ENCODE results near the gene NPPB.

NPPB gene

DNA sequence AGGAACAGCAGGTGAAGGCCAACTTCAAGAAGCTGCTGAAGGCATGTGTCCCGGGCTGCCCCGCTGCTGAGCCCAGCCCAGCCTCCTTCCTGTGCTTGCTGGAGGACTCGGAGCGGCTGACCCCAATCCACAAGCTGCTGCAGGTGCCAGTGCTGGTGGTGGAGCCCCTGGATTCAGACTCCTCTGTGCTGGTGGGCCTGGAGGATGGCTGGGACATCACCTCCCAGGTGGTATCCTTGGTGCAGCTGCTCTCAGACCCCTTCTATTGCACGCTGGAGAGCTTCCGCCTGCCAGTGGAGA, 20.1 kb upstream of the NPPB start:
- DNase-seq (ENCODE audit: low read depth), result no peak
- TF ChIP-seq MYC (IDR thresholded peaks at IDR 0.05; ENCODE audit: low read depth, low read length), result no peak
- TF ChIP-seq, protein P1, sequence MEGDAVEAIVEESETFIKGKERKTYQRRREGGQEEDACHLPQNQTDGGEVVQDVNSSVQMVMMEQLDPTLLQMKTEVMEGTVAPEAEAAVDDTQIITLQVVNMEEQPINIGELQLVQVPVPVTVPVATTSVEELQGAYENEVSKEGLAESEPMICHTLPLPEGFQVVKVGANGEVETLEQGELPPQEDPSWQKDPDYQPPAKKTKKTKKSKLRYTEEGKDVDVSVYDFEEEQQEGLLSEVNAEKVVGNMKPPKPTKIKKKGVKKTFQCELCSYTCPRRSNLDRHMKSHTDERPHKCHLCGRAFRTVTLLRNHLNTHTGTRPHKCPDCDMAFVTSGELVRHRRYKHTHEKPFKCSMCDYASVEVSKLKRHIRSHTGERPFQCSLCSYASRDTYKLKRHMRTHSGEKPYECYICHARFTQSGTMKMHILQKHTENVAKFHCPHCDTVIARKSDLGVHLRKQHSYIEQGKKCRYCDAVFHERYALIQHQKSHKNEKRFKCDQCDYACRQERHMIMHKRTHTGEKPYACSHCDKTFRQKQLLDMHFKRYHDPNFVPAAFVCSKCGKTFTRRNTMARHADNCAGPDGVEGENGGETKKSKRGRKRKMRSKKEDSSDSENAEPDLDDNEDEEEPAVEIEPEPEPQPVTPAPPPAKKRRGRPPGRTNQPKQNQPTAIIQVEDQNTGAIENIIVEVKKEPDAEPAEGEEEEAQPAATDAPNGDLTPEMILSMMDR (IDR thresholded peaks at IDR 0.05; ENCODE audit: low read depth, low read length), result no peak
- TF ChIP-seq, protein P2, sequence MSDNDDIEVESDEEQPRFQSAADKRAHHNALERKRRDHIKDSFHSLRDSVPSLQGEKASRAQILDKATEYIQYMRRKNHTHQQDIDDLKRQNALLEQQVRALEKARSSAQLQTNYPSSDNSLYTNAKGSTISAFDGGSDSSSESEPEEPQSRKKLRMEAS (IDR thresholded peaks at IDR 0.05; ENCODE audit: low read depth, low read length), result no peak
- TF ChIP-seq POLR2A (IDR thresholded peaks at IDR 0.05; ENCODE audit: extremely low read depth, insufficient read length), result no peak
- H3K4me3 ChIP-seq (ENCODE audit: low read depth, low read length), result no peak overlapping the region

DNA sequence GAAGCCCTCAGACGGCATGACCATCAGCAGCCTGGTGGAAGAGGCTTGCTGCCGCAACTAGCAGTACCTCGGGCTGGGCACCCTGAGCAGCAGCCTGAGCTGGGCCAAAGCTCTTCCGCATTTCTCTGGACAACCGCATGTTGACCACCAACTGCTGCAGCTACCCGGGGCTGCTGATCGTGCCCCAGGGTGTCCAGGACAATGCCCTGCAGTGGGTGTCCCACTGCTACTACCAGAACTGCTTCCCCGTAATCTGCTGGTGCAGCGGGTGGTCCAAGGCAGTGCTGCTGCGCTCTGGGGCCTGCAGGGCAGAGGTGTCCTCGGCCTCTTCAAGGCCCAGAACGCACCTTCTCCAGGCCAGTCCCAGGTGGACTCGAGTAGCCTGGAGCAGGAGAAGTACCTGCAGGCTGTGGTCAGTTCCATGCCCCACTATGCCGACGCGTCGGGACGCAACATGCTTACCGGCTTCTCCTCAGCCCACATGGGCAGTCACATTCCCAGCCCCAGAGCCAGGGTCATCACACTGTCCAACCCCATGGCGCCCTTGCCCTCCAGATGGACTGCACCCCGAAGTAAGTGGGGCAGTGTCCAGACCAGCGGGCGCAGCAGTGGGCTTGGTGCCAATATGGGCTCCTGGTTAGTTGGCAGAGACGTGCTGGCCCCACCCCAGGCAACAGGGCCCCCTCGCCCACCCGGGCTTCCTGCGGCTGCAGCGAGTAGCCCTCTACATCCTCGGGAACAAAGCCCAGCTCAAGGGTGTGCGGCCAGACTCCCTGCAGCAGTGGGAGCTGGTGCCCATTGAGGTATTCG, 19.5 kb upstream of the NPPB start:
- no peak overlapping the region for H3K4me3 ChIP-seq (ENCODE audit: low read depth, low read length)
- no peak for DNase-seq (ENCODE audit: low read depth)
- no peak for TF ChIP-seq POLR2A (IDR thresholded peaks at IDR 0.05; ENCODE audit: extremely low read depth, insufficient read length)

DNA sequence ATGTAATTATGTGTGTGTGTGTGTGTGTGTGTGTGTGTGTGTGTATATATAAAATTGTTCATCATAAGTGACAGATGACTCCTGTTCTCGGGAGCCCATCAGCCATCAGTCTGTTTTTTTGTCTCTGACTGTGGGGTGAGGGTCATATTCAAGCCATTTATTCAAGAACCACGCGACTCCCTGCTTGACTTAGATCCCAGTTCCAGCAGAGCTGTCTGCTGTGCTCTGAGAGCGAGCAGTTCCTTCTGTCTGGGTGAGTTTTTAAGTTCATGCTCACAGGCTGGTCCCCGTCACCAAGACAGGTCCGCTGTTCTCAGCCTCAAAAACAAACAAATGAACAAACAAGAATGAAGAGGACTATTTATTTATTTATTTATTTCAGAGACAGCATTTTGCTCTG, 18.3 kb upstream of the NPPB start:
- TF ChIP-seq, protein P2 (IDR thresholded peaks at IDR 0.05; ENCODE audit: low read depth, low read length), result no peak
- TF ChIP-seq, protein P1 (IDR thresholded peaks at IDR 0.05; ENCODE audit: low read depth, low read length), result no peak
- TF ChIP-seq POLR2A (IDR thresholded peaks at IDR 0.05; ENCODE audit: extremely low read depth, insufficient read length) (no peak), MYC (IDR thresholded peaks at IDR 0.05; ENCODE audit: low read depth, low read length) (no peak)
- H3K4me3 ChIP-seq (ENCODE audit: low read depth, low read length), result no peak overlapping the region
- no peak for DNase-seq (ENCODE audit: low read depth)

DNA sequence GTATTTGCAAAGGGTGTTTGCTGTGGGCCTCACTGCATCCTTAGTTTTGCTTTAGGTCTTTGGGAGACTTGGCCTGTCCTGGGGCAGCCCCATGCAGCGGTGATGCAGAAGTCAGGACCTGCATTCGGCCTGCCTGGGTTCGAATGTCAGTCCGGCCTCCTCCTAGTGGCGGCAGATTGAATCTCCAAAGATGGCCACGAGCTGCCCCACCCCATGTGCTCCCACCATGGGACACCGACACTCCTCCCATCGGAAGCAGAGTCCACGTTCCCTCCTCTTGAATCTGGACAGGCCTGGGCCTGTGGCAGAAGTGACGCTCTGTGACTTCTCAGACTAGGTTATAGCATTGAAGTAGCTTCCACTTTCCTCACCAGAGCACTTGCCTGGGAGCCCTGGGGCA, 16.3 kb upstream of the NPPB start:
- no peak for DNase-seq (ENCODE audit: low read depth)
- TF ChIP-seq, protein P1 (IDR thresholded peaks at IDR 0.05; ENCODE audit: low read depth, low read length), result no peak
- TF ChIP-seq POLR2A (IDR thresholded peaks at IDR 0.05; ENCODE audit: extremely low read depth, insufficient read length), result no peak
- TF ChIP-seq, protein P2 (IDR thresholded peaks at IDR 0.05; ENCODE audit: low read depth, low read length), result no peak
- TF ChIP-seq MYC (IDR thresholded peaks at IDR 0.05; ENCODE audit: low read depth, low read length), result no peak
- H3K4me3 ChIP-seq (ENCODE audit: low read depth, low read length), result no peak overlapping the region

DNA sequence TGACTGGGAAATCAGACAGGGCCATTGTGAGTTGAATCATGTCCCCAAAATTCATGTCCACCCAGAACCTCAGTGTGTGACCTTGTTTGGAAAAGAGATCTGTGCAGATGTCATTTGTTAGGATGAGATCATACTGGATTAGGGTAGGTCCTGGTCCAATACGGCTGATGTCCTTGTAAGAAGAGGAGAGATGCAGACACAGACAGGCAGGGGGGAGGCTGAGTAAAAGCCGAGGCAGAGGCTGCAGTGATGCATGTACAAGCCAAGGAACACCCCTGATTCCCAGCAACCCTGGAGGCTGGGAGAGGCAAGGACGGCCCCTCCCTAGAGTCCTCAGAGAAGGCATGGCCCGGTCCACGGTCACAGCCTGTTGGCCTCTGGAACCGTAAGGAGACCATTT, 15.9 kb upstream of the NPPB start:
- DNase-seq (ENCODE audit: low read depth), result no peak
- no peak overlapping the region for H3K4me3 ChIP-seq (ENCODE audit: low read depth, low read length)
- no peak for TF ChIP-seq MYC (IDR thresholded peaks at IDR 0.05; ENCODE audit: low read depth, low read length)
- TF ChIP-seq POLR2A (IDR thresholded peaks at IDR 0.05; ENCODE audit: extremely low read depth, insufficient read length), result no peak

DNA sequence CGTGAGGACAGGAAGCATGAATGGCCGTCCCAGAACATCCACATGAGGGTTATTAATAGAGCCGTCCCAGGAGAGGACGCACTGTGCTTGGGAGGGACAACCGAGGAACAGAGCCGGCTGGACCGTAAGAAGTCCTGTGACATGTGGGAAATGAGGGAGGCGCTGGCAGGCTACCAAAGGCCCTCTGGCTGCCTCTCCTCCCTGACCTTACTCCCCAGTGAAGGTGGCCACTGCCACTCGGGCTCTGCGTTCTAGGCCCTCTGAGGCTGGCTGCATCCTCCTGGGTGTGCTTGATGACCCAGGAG, 15.5 kb upstream of the NPPB start:
- no peak overlapping the region for H3K4me3 ChIP-seq (ENCODE audit: low read depth, low read length)
- DNase-seq (ENCODE audit: low read depth), result no peak
- TF ChIP-seq, protein P1 (IDR thresholded peaks at IDR 0.05; ENCODE audit: low read depth, low read length), result no peak
- TF ChIP-seq, protein P2 (IDR thresholded peaks at IDR 0.05; ENCODE audit: low read depth, low read length), result no peak
